HepG2 (cell line): ENCODE results near the gene EXOSC6. TPM values are rescaled to one million over a fixed set of nuclear protein-coding genes. Genes with fewer than 3 reads are reported as not detected.

Source experiments
- KDM1A ChIP-seq: IDR thresholded peaks from 2 replicates; pipeline ENCODE4 v1.6.1; 2016; ENCODE audit warnings: missing compliant biosample characterization
- KDM6A ChIP-seq: IDR thresholded peaks from 2 replicates; pipeline ENCODE4 v1.6.1; 2016; ENCODE audit warnings: low read depth
- MYC ChIP-seq: sonication (generic); formaldehyde crosslinking; IDR thresholded peaks from 2 replicates; pipeline ENCODE4 v1.9.0; 2021; ENCODE audit warnings: missing genetic modification reagents, borderline replicate concordance
- MZF1 ChIP-seq: sonication (generic); formaldehyde crosslinking; IDR thresholded peaks from 2 replicates; pipeline ENCODE4 v1.8.1; 2023; ENCODE audit warnings: mild to moderate bottlenecking, missing genetic modification reagents, borderline replicate concordance
- NFE2L2 ChIP-seq: fragments of 150-350 bp; IDR thresholded peaks from 2 replicates; pipeline ENCODE4 v1.6.1; 2014; ENCODE audit warnings: low read length
- SNRNP70 ChIP-seq: fragments of 200-400 bp; formaldehyde crosslinking; IDR thresholded peaks from 2 replicates; pipeline ENCODE4 v1.6.1; 2017; ENCODE audit warnings: mild to moderate bottlenecking, low read depth, low read length, moderate library complexity
- ZKSCAN1 ChIP-seq: fragments of 150-350 bp; IDR thresholded peaks from 2 replicates; pipeline ENCODE4 v1.6.1; 2014; ENCODE audit warnings: low read length
- ZNF326 ChIP-seq: sonication (generic); formaldehyde crosslinking; IDR thresholded peaks from 2 replicates; pipeline ENCODE4 v1.4.0; 2020; ENCODE audit warnings: missing genetic modification reagents, borderline replicate concordance
- ZNF34 ChIP-seq: sonication (generic); formaldehyde crosslinking; IDR thresholded peaks from 2 replicates; pipeline ENCODE4 v1.4.0; 2020; ENCODE audit warnings: mild to moderate bottlenecking, missing genetic modification reagents, borderline replicate concordance
- ZNF766 ChIP-seq: sonication (generic); formaldehyde crosslinking; IDR thresholded peaks from 2 replicates; pipeline ENCODE4 v1.5.0; 2020; ENCODE audit warnings: missing genetic modification reagents, borderline replicate concordance
- polyA plus RNA-seq, 8 experiments: library from polyadenylated mRNA; depleted of rRNA in 3 of 8; stranded (reverse) in 7 of 8; unstranded in 1 of 8; fragments of >200 nt; fragmentation: Illumina TruSeq in 4 of 8; extraction: Trizol in 4 of 8; gene quantifications; 2 replicates each; pipeline versions ENCODE4 v1.2.1 to v1.2.3, GENCODE V29; 2011 to 2016; ENCODE audit warnings: low read depth in 4 of 8, missing spikeins in 1 of 8, mixed read lengths in 1 of 8; ENCODE audit not compliant: insufficient read depth in 1 of 8
- total RNA-seq, 5 experiments: library from RNA; depleted of rRNA; stranded (reverse); fragments of >200 nt; fragmentation: Illumina TruSeq; extraction: Trizol; gene quantifications; 2 replicates each; pipeline ENCODE4 v1.2.3, GENCODE V29; 2016; ENCODE audit warnings: low read depth in 1 of 5
- TF ChIP-seq, protein P1 (sequence below): sonication (generic); formaldehyde crosslinking; conservative IDR thresholded peaks from 2 replicates; pipeline ENCODE4 v1.8.0; 2022; ENCODE audit warnings: mild to moderate bottlenecking, moderate library complexity, missing genetic modification reagents
- TF ChIP-seq, protein P2 (sequence below): sonication (generic); formaldehyde crosslinking; IDR thresholded peaks from 2 replicates; pipeline ENCODE4 v1.4.0; 2020; ENCODE audit warnings: missing genetic modification reagents
- TF ChIP-seq, protein P3 (sequence below): sonication (generic); formaldehyde crosslinking; conservative IDR thresholded peaks from 2 replicates; pipeline ENCODE4 v1.8.0; 2022; ENCODE audit warnings: low read depth, missing genetic modification reagents
- TF ChIP-seq, protein P4 (sequence below): sonication (generic); formaldehyde crosslinking; IDR thresholded peaks from 2 replicates; pipeline ENCODE4 v1.4.0; 2020; ENCODE audit warnings: missing genetic modification reagents, mild to moderate bottlenecking, borderline replicate concordance
- TF ChIP-seq, protein P5 (sequence below): sonication (generic); IDR thresholded peaks from 2 replicates; pipeline ENCODE4 v1.6.1; 2016; ENCODE audit warnings: low read depth, borderline replicate concordance

The EXOSC6 gene
- total and polyA plus RNA-seq, 2 of the 13 experiments (the other 11 are each of a cell fraction or from before 2014, with no cell fraction given), result 13.1 to 39.9 TPM

DNA sequence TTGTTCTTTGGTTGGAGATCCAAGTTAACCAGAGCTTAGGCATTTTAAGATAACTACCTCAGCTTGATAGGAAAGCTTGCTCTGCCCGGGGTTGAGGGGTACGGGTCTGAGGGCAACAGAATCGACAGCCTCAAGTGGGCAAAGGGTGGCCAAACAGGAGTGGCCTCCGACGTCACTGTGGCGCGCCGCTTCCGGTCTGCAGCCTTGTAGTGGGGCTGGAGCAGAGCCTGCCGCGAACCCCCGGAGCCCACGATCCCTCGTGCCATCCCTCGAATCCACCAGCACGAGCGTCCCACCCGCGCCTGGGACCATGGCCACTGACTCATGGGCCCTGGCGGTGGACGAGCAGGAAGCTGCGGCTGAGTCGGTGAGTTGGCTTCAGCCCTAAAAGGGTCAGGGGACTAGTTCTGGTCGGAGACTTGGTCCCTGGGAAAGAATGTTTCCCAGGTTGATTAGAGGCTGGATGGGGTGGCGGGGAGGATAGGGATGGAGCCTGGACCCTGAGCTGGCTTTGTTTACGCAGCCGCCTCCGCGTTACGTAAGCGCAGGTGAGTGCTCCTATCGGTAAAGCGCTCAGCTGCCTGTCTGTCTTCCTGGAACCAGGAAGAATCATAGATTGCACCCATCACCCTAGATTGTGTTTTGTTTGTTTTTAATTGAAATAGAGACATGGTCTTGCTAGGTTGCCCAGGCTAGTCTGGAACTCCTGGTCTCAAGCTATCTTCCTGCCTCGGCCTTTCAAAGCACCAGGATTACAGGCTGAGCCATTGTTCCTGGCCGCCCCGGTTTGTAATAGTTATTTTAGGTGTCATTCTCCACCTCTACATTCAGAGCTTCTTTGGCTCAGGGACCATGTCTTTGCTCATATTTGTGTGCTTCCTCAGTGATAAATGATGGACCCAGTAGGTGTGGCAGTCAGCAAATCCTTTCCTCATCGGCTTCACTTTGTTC, 47.5 kb upstream of the EXOSC6 start, which contains the start of gene DDX19B (continued):
- TF ChIP-seq, protein P1, sequence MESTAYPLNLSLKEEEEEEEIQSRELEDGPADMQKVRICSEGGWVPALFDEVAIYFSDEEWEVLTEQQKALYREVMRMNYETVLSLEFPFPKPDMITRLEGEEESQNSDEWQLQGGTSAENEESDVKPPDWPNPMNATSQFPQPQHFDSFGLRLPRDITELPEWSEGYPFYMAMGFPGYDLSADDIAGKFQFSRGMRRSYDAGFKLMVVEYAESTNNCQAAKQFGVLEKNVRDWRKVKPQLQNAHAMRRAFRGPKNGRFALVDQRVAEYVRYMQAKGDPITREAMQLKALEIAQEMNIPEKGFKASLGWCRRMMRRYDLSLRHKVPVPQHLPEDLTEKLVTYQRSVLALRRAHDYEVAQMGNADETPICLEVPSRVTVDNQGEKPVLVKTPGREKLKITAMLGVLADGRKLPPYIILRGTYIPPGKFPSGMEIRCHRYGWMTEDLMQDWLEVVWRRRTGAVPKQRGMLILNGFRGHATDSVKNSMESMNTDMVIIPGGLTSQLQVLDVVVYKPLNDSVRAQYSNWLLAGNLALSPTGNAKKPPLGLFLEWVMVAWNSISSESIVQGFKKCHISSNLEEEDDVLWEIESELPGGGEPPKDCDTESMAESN (CRISPR knock-in tag), result peak; percentile 95
- TF ChIP-seq KDM6A (CRISPR knock-in tag), result no peak; the same call in none of the 2 replicates
- TF ChIP-seq, protein P2, sequence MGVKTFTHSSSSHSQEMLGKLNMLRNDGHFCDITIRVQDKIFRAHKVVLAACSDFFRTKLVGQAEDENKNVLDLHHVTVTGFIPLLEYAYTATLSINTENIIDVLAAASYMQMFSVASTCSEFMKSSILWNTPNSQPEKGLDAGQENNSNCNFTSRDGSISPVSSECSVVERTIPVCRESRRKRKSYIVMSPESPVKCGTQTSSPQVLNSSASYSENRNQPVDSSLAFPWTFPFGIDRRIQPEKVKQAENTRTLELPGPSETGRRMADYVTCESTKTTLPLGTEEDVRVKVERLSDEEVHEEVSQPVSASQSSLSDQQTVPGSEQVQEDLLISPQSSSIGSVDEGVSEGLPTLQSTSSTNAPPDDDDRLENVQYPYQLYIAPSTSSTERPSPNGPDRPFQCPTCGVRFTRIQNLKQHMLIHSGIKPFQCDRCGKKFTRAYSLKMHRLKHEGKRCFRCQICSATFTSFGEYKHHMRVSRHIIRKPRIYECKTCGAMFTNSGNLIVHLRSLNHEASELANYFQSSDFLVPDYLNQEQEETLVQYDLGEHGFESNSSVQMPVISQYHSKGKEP, result no peak
- TF ChIP-seq MZF1 (CRISPR knock-in tag), result 0 out of 2 replicates have a peak, but pooled peaks have one; percentile 47
- TF ChIP-seq, protein P3, sequence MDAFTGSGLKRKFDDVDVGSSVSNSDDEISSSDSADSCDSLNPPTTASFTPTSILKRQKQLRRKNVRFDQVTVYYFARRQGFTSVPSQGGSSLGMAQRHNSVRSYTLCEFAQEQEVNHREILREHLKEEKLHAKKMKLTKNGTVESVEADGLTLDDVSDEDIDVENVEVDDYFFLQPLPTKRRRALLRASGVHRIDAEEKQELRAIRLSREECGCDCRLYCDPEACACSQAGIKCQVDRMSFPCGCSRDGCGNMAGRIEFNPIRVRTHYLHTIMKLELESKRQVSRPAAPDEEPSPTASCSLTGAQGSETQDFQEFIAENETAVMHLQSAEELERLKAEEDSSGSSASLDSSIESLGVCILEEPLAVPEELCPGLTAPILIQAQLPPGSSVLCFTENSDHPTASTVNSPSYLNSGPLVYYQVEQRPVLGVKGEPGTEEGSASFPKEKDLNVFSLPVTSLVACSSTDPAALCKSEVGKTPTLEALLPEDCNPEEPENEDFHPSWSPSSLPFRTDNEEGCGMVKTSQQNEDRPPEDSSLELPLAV (CRISPR knock-in tag), result no peak
- no peak for TF ChIP-seq SNRNP70
- TF ChIP-seq, protein P4, sequence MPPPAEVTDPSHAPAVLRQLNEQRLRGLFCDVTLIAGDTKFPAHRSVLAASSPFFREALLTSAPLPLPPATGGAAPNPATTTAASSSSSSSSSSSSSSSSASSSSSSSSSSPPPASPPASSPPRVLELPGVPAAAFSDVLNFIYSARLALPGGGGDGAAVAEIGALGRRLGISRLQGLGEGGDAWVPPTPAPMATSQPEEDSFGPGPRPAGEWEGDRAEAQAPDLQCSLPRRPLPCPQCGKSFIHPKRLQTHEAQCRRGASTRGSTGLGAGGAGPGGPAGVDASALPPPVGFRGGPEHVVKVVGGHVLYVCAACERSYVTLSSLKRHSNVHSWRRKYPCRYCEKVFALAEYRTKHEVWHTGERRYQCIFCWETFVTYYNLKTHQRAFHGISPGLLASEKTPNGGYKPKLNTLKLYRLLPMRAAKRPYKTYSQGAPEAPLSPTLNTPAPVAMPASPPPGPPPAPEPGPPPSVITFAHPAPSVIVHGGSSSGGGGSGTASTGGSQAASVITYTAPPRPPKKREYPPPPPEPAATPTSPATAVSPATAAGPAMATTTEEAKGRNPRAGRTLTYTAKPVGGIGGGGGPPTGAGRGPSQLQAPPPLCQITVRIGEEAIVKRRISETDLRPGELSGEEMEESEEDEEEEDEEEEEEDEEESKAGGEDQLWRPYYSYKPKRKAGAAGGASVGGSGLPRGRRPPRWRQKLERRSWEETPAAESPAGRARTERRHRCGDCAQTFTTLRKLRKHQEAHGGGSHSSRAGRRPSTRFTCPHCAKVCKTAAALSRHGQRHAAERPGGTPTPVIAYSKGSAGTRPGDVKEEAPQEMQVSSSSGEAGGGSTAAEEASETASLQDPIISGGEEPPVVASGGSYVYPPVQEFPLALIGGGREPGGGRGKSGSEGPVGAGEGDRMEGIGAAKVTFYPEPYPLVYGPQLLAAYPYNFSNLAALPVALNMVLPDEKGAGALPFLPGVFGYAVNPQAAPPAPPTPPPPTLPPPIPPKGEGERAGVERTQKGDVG, result peak; percentile 55; the same call in 1 of the 2 replicates
- no peak for TF ChIP-seq NFE2L2
- TF ChIP-seq ZNF766 (CRISPR knock-in tag), result no peak
- TF ChIP-seq, protein P5, sequence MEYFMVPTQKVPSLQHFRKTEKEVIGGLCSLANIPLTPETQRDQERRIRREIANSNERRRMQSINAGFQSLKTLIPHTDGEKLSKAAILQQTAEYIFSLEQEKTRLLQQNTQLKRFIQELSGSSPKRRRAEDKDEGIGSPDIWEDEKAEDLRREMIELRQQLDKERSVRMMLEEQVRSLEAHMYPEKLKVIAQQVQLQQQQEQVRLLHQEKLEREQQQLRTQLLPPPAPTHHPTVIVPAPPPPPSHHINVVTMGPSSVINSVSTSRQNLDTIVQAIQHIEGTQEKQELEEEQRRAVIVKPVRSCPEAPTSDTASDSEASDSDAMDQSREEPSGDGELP, result peak; percentile 94
- no peak for TF ChIP-seq ZNF326 (CRISPR knock-in tag)
- no peak for TF ChIP-seq ZKSCAN1
- TF ChIP-seq KDM1A (CRISPR knock-in tag), result peak; percentile 75
- TF ChIP-seq ZNF34, result peak; percentile 94
- TF ChIP-seq MYC (CRISPR knock-in tag), result peak; percentile 96
